Measurements from ENCODE around the gene ATP2A2.
"Not testable (repeated sequence)": the region's sequence is repeated elsewhere in the genome, so short reads cannot be mapped to it uniquely, and the experiment has no call there.

ATP2A2 gene

GRCh38 chr12:110337912-110338710, 57.1 kb downstream of the ATP2A2 start:
- no peak for TF ChIP-seq PAX5 (IDR thresholded peaks at IDR 0.05; ENCODE audit: insufficient read depth, low read length, severe bottlenecking)
- FAIRE-seq: no peak
- DNase-seq (ENCODE audit: insufficient read length, low spot score): no peak

GRCh38 chr12:110338754-110339153, 57.7 kb downstream of the ATP2A2 start:
- no peak for TF ChIP-seq POLR2A (IDR thresholded peaks at IDR 0.05; ENCODE audit: low read depth, low read length)
- no peak for TF ChIP-seq PAX5 (IDR thresholded peaks at IDR 0.05; ENCODE audit: insufficient read depth, low read length, severe bottlenecking)
- TF ChIP-seq TAF1 (IDR thresholded peaks at IDR 0.05; ENCODE audit: low read depth, low read length): no peak
- peak; percentile 61; the same call in 1 of the 2 replicates for TF ChIP-seq POU2F2 (IDR thresholded peaks at IDR 0.05; ENCODE audit: low read depth, low read length)
- peak; percentile 64 for TF ChIP-seq SPI1 (IDR thresholded peaks at IDR 0.05; ENCODE audit: low read depth, low read length)
- FAIRE-seq: peak; percentile 47
- DNase-seq (ENCODE audit: insufficient read length, low spot score): no peak

GRCh38 chr12:110339184-110339952, 58.3 kb downstream of the ATP2A2 start:
- TF ChIP-seq POLR2AphosphoS5 (IDR thresholded peaks at IDR 0.05; ENCODE audit: low read depth, low read length) (no peak), PAX5 (IDR thresholded peaks at IDR 0.05; ENCODE audit: insufficient read depth, low read length, severe bottlenecking) (no peak), POLR2A (IDR thresholded peaks at IDR 0.05; ENCODE audit: low read depth, low read length) (no peak)
- FAIRE-seq (no peak), DNase-seq (ENCODE audit: insufficient read length, low spot score) (no peak)

GRCh38 chr12:110340261-110340660, 59.2 kb downstream of the ATP2A2 start:
- not testable (repeated sequence) for FAIRE-seq; DNase-seq (ENCODE audit: insufficient read length, low spot score)

GRCh38 chr12:110340706-110341105, 59.7 kb downstream of the ATP2A2 start:
- DNase-seq (ENCODE audit: insufficient read length, low spot score): no peak
- no peak for FAIRE-seq

GRCh38 chr12:110342157-110342556, 61.1 kb downstream of the ATP2A2 start:
- DNase-seq (ENCODE audit: insufficient read length, low spot score) (no peak), FAIRE-seq (no peak)
- TF ChIP-seq TAF1 (IDR thresholded peaks at IDR 0.05; ENCODE audit: low read depth, low read length) (no peak), POU2F2 (IDR thresholded peaks at IDR 0.05; ENCODE audit: low read depth, low read length) (no peak), POLR2AphosphoS5 (IDR thresholded peaks at IDR 0.05; ENCODE audit: low read depth, low read length) (no peak), PAX5 (IDR thresholded peaks at IDR 0.05; ENCODE audit: insufficient read depth, low read length, severe bottlenecking) (no peak), SPI1 (IDR thresholded peaks at IDR 0.05; ENCODE audit: low read depth, low read length) (no peak), POLR2A (IDR thresholded peaks at IDR 0.05; ENCODE audit: low read depth, low read length) (no peak)

More at GRCh38 chr12:110340706-110341105, 59.7 kb downstream of the ATP2A2 start:
- no peak for TF ChIP-seq POLR2AphosphoS5 (IDR thresholded peaks at IDR 0.05; ENCODE audit: low read depth, low read length)
- no peak for TF ChIP-seq TAF1 (IDR thresholded peaks at IDR 0.05; ENCODE audit: low read depth, low read length)
- no peak for TF ChIP-seq SPI1 (IDR thresholded peaks at IDR 0.05; ENCODE audit: low read depth, low read length)

GRCh38 chr12:110343114-110343513, 62.1 kb downstream of the ATP2A2 start:
- TF ChIP-seq TAF1 (IDR thresholded peaks at IDR 0.05; ENCODE audit: low read depth, low read length) (no peak), POLR2A (IDR thresholded peaks at IDR 0.05; ENCODE audit: low read depth, low read length) (no peak), POLR2AphosphoS5 (IDR thresholded peaks at IDR 0.05; ENCODE audit: low read depth, low read length) (no peak), PAX5 (IDR thresholded peaks at IDR 0.05; ENCODE audit: insufficient read depth, low read length, severe bottlenecking) (no peak), SPI1 (IDR thresholded peaks at IDR 0.05; ENCODE audit: low read depth, low read length) (no peak), POU2F2 (IDR thresholded peaks at IDR 0.05; ENCODE audit: low read depth, low read length) (no peak)
- no peak for FAIRE-seq
- DNase-seq (ENCODE audit: insufficient read length, low spot score): no peak

DNA sequence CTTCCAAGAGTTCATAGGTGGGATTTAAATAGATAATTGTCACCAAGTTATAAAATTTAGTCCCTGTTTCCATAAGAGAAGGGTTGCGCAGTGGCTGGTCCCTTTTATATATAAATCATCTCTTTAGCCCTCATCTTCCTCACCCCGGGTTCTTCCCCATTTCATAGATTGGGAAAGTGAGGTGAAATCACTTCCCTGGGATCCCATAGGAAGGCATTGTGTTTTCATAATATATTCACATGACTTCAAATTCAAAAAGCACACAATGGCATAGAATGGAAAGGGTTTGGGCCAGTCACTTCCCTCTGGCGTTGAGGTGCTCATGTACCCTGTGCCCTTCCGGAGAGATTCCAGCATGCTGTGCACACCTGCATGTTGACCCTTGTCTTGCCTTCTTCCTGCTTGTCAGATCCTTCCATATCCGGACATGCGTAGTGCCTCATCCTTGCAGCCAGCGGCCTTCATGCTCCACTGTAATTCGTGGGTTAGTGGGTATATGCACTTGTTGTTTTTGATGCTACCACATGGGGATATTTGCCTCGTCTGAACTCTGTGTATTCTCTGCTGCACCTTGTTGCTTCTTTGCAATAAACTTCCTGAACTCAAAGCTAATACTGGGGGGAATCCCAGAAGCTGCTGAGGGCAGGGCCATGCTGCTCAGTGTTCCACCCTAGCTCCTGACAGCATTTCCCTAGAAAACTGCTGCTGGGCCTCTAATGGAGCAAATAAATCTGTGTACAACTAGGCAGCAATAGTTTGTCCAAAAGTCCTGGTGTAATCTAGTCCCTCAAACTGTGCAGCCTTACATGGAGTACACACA, 62.9 kb downstream of the ATP2A2 start:
- FAIRE-seq (no peak), DNase-seq (ENCODE audit: insufficient read length, low spot score) (no peak)
- TF ChIP-seq POU2F2 (IDR thresholded peaks at IDR 0.05; ENCODE audit: low read depth, low read length) (no peak), POLR2AphosphoS5 (IDR thresholded peaks at IDR 0.05; ENCODE audit: low read depth, low read length) (no peak), SPI1 (IDR thresholded peaks at IDR 0.05; ENCODE audit: low read depth, low read length) (no peak), POLR2A (IDR thresholded peaks at IDR 0.05; ENCODE audit: low read depth, low read length) (0 out of 2 replicates have a peak, but pooled peaks have one; percentile 19), PAX5 (IDR thresholded peaks at IDR 0.05; ENCODE audit: insufficient read depth, low read length, severe bottlenecking) (no peak), TAF1 (IDR thresholded peaks at IDR 0.05; ENCODE audit: low read depth, low read length) (no peak)

GRCh38 chr12:110344657-110345056, 63.6 kb downstream of the ATP2A2 start:
- FAIRE-seq (no peak), DNase-seq (ENCODE audit: insufficient read length, low spot score) (no peak)
- TF ChIP-seq POLR2AphosphoS5 (IDR thresholded peaks at IDR 0.05; ENCODE audit: low read depth, low read length) (peak; percentile 29; the same call in 1 of the 2 replicates), POLR2A (IDR thresholded peaks at IDR 0.05; ENCODE audit: low read depth, low read length) (no peak)

GRCh38 chr12:110345176-110345661, 64.2 kb downstream of the ATP2A2 start:
- TF ChIP-seq POLR2A (IDR thresholded peaks at IDR 0.05; ENCODE audit: low read depth, low read length) (no peak), POU2F2 (IDR thresholded peaks at IDR 0.05; ENCODE audit: low read depth, low read length) (no peak), PAX5 (IDR thresholded peaks at IDR 0.05; ENCODE audit: insufficient read depth, low read length, severe bottlenecking) (no peak), POLR2AphosphoS5 (IDR thresholded peaks at IDR 0.05; ENCODE audit: low read depth, low read length) (no peak), TAF1 (IDR thresholded peaks at IDR 0.05; ENCODE audit: low read depth, low read length) (no peak), SPI1 (IDR thresholded peaks at IDR 0.05; ENCODE audit: low read depth, low read length) (no peak)
- FAIRE-seq (no peak), DNase-seq (ENCODE audit: insufficient read length, low spot score) (no peak)

Measured in GM12891 (cell line).